Stimulated activated naive B cell treated with anti-CD40 and anti-IgM and Interleukin-4, amounts not matched to agents 10 μg/mL and 1 μg/mL and 100 μg/mL, for 72 hours (primary cell): ENCODE measurements around the gene ZIC2.

Experiments
- ATAC-seq, 2 donors: fragments of 150-1000 bp; cut with Tn5 transposase; replicated peaks; 2 replicates each; pipeline ENCODE4 v1.10.0; 2021; ENCODE audit warnings: moderate library complexity in 1 of 2
- DNase-seq: peaks from one replicate; pipeline ENCODE4 v3.0.0; 2021
- H3K27ac Mint-ChIP-seq: one replicate; pipeline ENCODE4 v1.8.0; 2022; ENCODE audit warnings: mild to moderate bottlenecking, mixed read lengths
- H3K27me3 Mint-ChIP-seq, 2 donors: one replicate each; pipeline ENCODE4 v1.8.0; 2022; ENCODE audit warnings: mixed read lengths in 2 of 2
- H3K36me3 Mint-ChIP-seq, 2 donors: one replicate each; pipeline ENCODE4 v1.8.0; 2022; ENCODE audit warnings: mixed read lengths in 2 of 2, mild to moderate bottlenecking in 1 of 2
- H3K4me1 Mint-ChIP-seq, 2 donors: one replicate each; pipeline ENCODE4 v1.8.0; 2022; ENCODE audit warnings: mixed read lengths in 2 of 2, mild to moderate bottlenecking in 1 of 2
- H3K4me3 Mint-ChIP-seq, 2 donors: one replicate each; pipeline ENCODE4 v1.8.0; 2022; ENCODE audit warnings: mild to moderate bottlenecking in 2 of 2, mixed read lengths in 2 of 2, moderate library complexity in 1 of 2
- H3K9me3 Mint-ChIP-seq, 2 donors: one replicate each; pipeline ENCODE4 v1.8.0; 2022; ENCODE audit warnings: mixed read lengths in 2 of 2, mild to moderate bottlenecking in 1 of 2

ZIC2 gene

DNA sequence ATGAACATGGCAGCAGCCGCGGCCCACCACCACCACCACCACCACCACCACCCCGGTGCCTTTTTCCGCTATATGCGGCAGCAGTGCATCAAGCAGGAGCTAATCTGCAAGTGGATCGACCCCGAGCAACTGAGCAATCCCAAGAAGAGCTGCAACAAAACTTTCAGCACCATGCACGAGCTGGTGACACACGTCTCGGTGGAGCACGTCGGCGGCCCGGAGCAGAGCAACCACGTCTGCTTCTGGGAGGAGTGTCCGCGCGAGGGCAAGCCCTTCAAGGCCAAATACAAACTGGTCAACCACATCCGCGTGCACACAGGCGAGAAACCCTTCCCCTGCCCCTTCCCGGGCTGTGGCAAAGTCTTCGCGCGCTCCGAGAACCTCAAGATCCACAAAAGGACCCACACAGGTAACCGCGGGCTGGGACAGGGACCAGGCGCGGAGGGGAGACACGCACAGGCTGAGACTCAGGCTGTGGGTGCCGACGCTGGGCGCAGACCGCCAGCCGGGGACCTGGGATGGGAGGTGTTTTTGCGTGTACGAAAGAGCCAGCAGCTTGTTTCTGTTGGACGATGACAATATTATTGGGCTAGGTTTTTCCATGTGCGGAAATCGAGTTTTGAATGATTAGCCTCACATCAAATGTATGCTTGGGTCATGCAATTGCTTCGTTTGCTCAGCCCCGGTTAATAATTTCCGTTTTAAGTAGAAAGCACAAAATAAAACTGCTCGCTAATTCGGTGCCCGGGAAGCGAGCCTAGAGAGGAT, 1.3 kb downstream of the ZIC2 start:
- ATAC-seq (no peak), DNase-seq (no peak)
- H3K27me3 Mint-ChIP-seq = peaks cover 41 to 65% of the 10 kb centered on the region in 2 donors
- H3K4me1 Mint-ChIP-seq = peaks cover 12% of the 10 kb centered on the region in 2 donors
- H3K27ac Mint-ChIP-seq = peak overlapping the region; percentile 90
- peaks cover 6 to 11% of the 10 kb centered on the region in 2 donors for H3K36me3 Mint-ChIP-seq
- peaks cover 4 to 5% of the 10 kb centered on the region in 2 donors for H3K9me3 Mint-ChIP-seq
- peak overlapping the region; percentile 22 to 32 for H3K4me3 Mint-ChIP-seq

DNA sequence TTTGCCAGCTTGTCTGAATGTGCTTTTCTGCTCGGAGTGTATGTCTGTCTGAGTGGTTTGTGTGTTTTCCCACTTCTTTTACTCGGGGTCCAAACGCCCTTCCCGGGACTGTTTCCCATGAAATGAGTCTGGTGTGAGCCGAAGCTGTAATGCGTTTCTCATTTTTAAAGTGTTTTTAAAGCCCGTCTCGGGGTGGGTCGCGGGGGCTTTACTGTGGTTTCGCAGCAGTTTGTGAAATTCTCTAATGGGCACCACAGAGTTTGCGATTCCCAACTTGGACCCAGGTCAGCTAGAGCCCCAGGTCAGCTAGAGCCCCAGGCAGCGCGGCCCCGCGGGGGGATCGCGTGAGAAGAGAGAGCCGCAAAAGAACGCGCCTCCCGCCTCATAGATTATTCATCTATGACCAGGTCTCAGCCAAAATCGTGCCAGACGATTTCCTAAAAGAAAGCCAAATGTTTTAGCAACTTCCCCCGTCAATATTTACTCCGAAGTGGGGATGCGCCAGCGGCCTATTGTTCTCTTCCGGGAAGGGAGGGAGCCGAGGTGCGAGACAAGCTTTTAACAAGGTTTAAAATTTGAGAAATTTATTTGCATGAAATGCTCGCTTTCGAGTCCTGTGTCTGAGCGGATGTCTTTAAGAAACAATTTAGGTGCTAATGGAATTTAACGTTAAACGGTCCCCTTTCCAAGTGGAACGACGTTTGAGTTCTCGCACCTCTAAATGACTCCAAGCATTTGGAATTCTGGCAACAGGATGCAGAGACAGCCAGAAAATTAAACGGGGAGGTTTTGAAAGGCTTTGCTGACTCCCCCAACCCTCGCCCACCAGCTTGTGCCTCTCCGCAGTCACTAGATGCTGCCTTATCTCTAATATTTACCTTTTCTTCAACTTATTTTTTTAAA, 2.2 kb downstream of the ZIC2 start:
- Mint-ChIP-seq H3K27ac (peak overlapping the region; percentile 90), H3K9me3 (peaks cover 4 to 5% of the 10 kb centered on the region in 2 donors), H3K4me1 (peaks cover 6 to 8% of the 10 kb centered on the region in 2 donors), H3K27me3 (peaks cover 37 to 63% of the 10 kb centered on the region in 2 donors), H3K4me3 (peak overlapping the region in 1 of 2 donors; percentile 32), H3K36me3 (peaks cover 6 to 11% of the 10 kb centered on the region in 2 donors)
- DNase-seq (no peak), ATAC-seq (no peak)

DNA sequence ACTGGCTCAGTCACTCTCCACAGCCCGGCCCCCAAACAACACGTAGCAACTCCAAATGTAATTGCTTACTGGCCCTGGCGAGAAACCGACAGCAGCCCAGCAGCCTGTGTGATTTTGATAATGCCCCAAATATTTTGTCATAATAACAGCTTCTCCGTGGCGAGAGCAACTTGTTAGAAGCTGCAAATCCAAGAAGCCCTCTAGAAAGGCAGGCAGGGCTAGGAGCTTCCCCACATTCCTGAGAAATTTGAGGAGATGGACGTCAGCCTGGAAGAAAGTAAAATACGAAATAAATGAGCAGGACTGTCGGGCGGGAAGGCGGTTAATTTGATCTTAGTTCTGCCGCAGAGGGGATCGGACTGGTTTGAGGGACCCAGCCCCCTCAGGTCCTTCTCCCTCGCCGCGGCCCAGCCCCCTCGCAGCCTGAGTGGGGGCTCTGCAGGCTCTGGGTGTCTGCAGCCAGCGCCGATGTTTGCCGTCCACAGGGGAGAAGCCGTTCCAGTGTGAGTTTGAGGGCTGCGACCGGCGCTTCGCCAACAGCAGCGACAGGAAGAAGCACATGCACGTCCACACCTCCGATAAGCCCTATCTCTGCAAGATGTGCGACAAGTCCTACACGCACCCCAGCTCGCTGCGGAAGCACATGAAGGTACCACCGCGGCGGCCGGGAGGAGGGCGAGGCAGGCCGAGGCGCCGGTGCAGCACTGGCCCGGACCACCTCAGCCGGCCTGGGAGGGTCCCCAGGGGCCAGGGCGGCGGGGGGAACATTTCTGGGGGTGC, 3.1 kb downstream of the ZIC2 start:
- Mint-ChIP-seq H3K27ac (peak overlapping the region; percentile 90), H3K27me3 (peaks cover 42 to 66% of the 10 kb centered on the region in 2 donors)

DNA sequence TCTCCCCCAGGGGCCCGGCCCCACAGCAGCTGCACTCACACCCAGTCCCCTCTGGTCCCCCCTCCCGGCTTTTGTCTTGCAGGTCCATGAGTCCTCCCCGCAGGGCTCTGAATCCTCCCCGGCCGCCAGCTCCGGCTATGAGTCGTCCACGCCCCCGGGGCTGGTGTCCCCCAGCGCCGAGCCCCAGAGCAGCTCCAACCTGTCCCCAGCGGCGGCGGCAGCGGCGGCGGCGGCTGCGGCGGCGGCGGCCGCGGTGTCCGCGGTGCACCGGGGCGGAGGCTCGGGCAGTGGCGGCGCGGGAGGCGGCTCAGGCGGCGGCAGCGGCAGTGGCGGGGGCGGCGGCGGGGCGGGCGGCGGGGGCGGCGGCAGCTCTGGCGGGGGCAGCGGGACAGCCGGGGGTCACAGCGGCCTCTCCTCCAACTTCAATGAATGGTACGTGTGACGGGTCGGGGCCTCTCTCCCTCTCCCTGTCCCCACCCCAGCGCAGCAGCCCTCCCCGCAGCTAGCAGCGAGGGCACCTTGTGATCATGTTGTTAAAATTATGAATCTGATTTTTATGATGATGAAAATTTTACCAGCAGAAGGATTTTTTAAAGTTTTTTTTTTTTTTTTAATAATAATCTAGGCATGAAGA, 3.8 kb downstream of the ZIC2 start:
- ATAC-seq (no peak), DNase-seq (no peak)
- Mint-ChIP-seq H3K27ac (no peak overlapping the region), H3K4me1 (peaks cover 8 to 13% of the 10 kb centered on the region in 2 donors), H3K9me3 (peaks cover 4 to 7% of the 10 kb centered on the region in 2 donors), H3K27me3 (peaks cover 49 to 70% of the 10 kb centered on the region in 2 donors), H3K36me3 (peaks cover 8 to 11% of the 10 kb centered on the region in 2 donors), H3K4me3 (no peak overlapping the region)

More for the DNA sequence above, 3.1 kb downstream of the ZIC2 start:
- H3K4me3 Mint-ChIP-seq = no peak overlapping the region
- ATAC-seq = no peak
- DNase-seq = no peak
- H3K9me3 Mint-ChIP-seq = peaks cover 4 to 7% of the 10 kb centered on the region in 2 donors
- peaks cover 8 to 11% of the 10 kb centered on the region in 2 donors for H3K36me3 Mint-ChIP-seq
- H3K4me1 Mint-ChIP-seq = peaks cover 8 to 13% of the 10 kb centered on the region in 2 donors

DNA sequence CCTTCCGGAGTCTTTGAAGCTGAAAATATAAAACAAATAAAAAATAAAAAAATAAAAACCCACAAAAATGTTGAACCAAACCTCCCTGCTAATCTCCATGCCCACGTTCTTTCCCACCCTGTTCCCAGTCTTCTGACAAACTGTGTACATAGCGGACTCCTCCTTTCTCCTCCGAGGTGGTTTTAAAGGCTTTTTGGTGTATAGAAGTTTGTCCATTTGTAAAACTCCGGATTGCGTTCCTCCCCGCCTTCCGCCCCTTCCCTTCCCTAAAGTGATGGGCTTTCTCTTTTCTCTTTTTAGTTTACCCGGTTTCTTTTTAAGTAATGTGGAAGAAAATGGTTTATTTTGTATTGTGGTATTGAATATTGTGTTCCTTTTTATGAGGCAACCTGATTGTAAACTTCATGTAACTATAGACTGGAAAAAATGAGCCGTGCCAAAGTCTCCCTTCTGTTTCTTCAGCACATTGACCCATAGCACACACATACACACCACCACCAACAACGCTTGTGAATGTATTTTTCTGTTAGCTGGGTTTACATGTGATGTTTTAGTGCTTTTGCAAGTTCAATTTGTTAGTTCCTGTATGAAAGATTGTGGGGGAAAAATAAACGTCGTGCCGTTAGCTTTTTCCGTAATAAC, 4.4 kb downstream of the ZIC2 start:
- Mint-ChIP-seq H3K4me1 (peaks cover 7 to 13% of the 10 kb centered on the region in 2 donors), H3K4me3 (peak overlapping the region in 1 of 2 donors; percentile 66), H3K36me3 (peaks cover 8 to 11% of the 10 kb centered on the region in 2 donors), H3K27ac (peak overlapping the region; percentile 95), H3K9me3 (peaks cover 4 to 7% of the 10 kb centered on the region in 2 donors), H3K27me3 (peaks cover 55 to 77% of the 10 kb centered on the region in 2 donors)
- ATAC-seq = no peak
- no peak for DNase-seq

DNA sequence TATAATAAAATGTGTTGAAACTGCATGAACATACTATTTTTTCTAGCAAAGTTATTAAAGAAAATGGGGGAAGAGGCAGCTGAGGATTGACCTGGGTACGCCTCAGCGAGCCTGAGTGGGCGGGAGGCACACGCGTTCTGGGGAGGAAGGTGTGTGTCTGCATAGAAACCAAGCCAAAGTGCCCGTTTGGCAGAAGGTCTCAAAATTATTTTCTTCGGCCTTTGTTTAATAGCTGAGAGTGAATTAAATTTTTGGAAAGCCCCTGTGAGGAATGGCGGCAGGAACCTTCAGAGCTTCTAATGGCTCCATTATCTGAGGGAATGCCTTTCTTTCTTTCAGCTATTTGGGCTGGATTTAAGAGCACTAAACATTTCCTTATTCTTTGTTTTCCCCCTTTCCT, 5.2 kb downstream of the ZIC2 start:
- no peak for ATAC-seq
- H3K9me3 Mint-ChIP-seq = peaks cover 4 to 7% of the 10 kb centered on the region in 2 donors
- H3K27ac Mint-ChIP-seq = no peak overlapping the region
- H3K27me3 Mint-ChIP-seq = peaks cover 61 to 84% of the 10 kb centered on the region in 2 donors
- no peak for DNase-seq
- peaks cover 8 to 14% of the 10 kb centered on the region in 2 donors for H3K36me3 Mint-ChIP-seq
- H3K4me1 Mint-ChIP-seq = peaks cover 9 to 17% of the 10 kb centered on the region in 2 donors
- no peak overlapping the region for H3K4me3 Mint-ChIP-seq

DNA sequence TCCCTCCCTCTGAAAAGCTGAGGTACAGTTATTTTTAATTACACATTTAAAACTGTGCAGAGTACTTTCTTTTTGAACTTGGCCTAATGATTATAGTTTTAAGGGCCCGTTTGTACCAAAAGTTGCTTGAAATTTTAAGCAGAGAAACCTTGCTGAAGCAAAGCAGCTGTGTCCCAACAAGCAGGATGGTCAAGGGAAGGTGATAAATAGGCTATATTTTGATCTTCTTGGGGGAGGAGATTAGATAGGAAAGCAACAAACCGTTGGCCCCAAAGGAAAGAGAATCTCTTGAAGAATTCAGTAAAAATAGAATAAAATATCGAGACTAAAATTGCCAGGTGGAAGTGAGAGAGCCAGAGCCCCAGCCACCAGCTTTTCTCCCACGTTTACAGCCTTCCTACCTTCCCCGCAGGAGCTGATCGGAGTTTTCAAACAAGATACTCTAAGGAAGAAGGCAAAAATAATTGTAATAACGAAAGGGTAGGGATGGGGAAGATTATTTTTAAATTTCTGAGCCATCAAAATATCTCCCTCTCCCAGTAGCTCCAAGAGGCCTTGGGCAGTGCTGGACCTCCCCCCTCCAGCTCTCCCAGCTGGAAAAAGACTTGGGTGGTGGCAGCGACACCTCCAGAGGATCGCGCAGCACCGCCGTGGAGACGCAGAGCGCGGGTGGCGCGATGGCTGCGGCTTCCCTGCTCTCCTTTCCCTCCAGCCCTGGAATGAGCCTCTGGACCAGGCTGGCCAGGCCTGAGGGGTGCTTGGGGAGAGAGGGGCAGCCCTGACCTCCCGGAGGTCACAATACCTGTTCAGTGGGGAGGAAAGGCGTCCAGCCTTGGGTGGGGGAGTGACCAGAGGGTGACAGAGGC, 5.8 kb downstream of the ZIC2 start:
- Mint-ChIP-seq H3K36me3 (peaks cover 11 to 14% of the 10 kb centered on the region in 2 donors), H3K9me3 (peaks cover 4 to 8% of the 10 kb centered on the region in 2 donors), H3K27me3 (peaks cover 67 to 90% of the 10 kb centered on the region in 2 donors), H3K27ac (peak overlapping the region; percentile 42), H3K4me1 (peaks cover 10 to 20% of the 10 kb centered on the region in 2 donors), H3K4me3 (no peak overlapping the region)
- ATAC-seq (no peak), DNase-seq (no peak)

DNA sequence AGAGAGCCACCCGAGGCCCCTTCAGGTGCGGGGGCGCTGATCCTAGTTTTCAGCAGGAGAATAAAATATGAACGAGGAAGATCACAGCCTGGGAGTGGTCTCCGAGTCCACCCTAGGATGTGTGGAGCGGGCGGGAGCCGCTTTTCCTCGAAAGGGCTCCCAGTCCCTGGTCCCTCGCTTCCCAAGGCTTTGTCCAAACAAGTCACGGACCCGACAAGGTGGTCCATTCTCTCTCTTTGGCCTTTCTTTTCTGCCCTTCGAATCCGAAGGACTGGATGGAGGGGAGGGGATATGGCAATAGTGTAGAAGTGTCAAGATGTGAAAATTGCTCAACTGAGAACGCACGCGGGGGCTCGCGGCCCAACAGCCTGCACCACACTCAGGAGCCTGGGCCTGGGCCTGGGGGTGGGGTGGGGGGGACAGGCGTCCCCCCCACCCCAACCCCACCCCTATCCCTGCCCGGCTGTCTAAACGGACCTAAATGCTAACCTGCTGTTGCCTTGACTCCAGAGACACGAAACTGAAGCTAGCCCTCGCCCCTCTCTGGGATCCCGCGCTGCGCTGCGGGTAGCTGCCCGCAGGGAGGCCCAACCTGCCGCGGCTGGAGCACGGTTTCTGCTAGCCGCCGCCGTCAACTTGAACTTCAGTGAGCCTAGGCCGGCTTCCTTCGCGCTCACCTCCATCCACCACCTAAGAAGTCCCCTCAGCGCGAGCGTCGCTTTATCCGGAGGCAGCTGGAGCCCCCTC, 7.1 kb downstream of the ZIC2 start:
- Mint-ChIP-seq H3K4me3 (peak overlapping the region in 1 of 2 donors; percentile 62), H3K27ac (peak overlapping the region; percentile 81), H3K4me1 (peaks cover 10 to 20% of the 10 kb centered on the region in 2 donors), H3K36me3 (peaks cover 11 to 14% of the 10 kb centered on the region in 2 donors), H3K27me3 (peaks cover 72 to 90% of the 10 kb centered on the region in 2 donors), H3K9me3 (peaks cover 4 to 8% of the 10 kb centered on the region in 2 donors)
- no peak for ATAC-seq
- DNase-seq = no peak

DNA sequence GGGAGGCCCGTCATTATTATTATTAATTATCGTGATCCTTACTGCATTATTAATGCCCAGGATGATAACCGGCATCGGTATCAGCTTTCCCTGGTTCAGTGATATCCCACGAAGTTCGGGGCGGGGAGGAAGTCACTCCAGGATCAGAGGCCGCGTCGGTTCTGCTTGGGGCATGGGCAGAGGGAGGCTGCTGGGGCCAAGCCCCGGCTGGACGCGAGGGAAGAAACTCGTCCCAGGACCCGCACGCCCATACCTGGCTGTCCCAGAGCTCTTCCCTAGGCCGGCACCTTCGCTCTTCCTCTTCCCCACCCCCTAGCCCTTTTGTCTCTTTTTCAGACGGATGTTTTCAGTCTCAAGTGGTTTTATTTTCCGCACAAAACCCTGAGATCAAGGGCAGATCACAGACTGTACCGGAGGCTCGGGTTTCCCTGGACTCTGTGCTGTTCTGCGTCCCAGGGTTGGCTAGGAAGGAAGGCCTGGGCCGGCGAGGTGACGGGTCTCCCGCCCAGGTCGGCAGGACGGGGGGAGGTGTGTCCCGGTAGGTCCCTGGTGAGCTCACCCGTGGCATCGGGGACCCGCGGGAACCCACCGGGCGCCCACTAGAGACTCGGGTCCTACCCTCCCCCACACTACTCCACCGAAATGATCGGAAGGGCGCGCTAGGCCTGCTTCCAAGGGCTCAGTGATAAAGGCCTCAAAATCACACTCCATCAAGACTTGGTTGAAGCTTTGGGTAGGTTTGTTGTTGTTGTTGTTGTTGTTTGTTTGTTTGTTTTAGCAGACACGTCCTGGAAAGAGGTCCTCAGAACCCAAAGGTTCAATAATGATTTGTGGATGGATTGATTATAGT, 7.9 kb downstream of the ZIC2 start:
- Mint-ChIP-seq H3K27ac (peak overlapping the region; percentile 81), H3K4me1 (peaks cover 10 to 20% of the 10 kb centered on the region in 2 donors), H3K27me3 (peaks cover 74 to 89% of the 10 kb centered on the region in 2 donors), H3K9me3 (peaks cover 4 to 8% of the 10 kb centered on the region in 2 donors), H3K4me3 (no peak overlapping the region), H3K36me3 (peaks cover 10 to 11% of the 10 kb centered on the region in 2 donors)
- ATAC-seq = no peak
- no peak for DNase-seq

DNA sequence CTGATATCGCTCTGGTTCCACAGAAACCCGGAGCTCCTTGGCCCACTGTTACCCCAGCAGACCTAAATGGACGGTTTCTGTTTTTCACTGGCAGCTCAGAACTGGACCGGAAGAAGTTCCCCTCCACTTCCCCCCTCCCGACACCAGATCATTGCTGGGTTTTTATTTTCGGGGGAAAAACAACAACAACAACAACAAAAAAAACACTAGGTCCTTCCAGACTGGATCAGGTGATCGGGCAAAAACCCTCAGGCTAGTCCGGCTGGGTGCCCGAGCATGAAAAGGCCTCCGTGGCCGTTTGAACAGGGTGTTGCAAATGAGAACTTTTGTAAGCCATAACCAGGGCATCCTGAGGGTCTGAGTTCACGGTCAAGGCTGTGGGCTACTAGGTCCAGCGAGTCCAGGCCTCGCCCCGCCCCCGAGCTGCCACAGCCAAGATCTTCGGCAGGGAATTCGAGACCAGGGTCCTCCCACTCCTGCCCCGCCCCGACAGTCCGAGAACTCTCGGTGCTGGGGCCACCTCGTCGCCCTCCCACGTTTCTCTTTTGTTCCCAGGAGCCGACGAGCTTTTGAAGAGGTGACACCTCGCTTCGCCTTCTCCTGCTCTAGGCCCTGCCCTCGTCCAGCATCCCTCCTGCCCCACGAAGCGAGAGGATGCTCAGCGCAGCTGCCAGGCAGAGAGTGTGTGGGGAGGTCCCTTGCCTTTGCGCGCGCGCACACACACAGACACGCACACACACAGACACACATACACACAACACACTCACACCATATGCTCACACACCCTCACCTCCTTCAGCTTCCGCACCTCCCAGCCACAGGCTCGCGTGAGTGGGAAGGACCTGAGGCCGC, 8.8 kb downstream of the ZIC2 start:
- H3K27me3 Mint-ChIP-seq = peaks cover 79 to 95% of the 10 kb centered on the region in 2 donors
- H3K4me1 Mint-ChIP-seq = peaks cover 10 to 20% of the 10 kb centered on the region in 2 donors
- H3K36me3 Mint-ChIP-seq = peaks cover 9 to 11% of the 10 kb centered on the region in 2 donors

More for the DNA sequence above, 8.8 kb downstream of the ZIC2 start:
- no peak for DNase-seq
- Mint-ChIP-seq H3K9me3 (peaks cover 8 to 9% of the 10 kb centered on the region in 2 donors), H3K4me3 (peak overlapping the region in 1 of 2 donors; percentile 25), H3K27ac (peak overlapping the region; percentile 47)
- ATAC-seq = no peak
